IMR-90 (cell line): ENCODE measurements around the gene PRTFDC1. TPM values are rescaled to one million over a fixed set of nuclear protein-coding genes. Genes with fewer than 3 reads are reported as not detected.

Source experiments
- ATAC-seq: fragments of 200-7000 bp; cut with Tn5 transposase; 2 replicates; pipeline ENCODE4 v1.9.1; 2020; ENCODE audit warnings: low read depth, mild to moderate bottlenecking, moderate library complexity
- BruUV-seq: library from RNA; stranded (reverse); fragments of 400-500 nt; replicated peaks from 2 replicates; lab custom pipeline; 2021; lab: Mats Ljungman, UMichigan
- CTCF ChIA-PET: fragments of 300-600 bp; formaldehyde crosslinking; extraction: SDS; loops from one replicate; lab custom pipeline; 2021; ENCODE audit warnings: antibody characterized with exemption; lab: Yijun Ruan, JAX
- POLR2A ChIA-PET: fragments of 300-600 bp; sonication (Branson Sonifier 250); formaldehyde crosslinking; loops from one replicate; lab custom pipeline; 2022; ENCODE audit warnings: antibody characterized with exemption; ENCODE audit not compliant: unreplicated experiment; lab: Charles Lee
- DNase-seq: peaks from one replicate; pipeline ENCODE4 v3.0.0; 2013
- H2AFZ ChIP-seq: replicated peaks from 2 replicates; pipeline ENCODE3; 2013; ENCODE audit warnings: low read length, mild to moderate bottlenecking; ENCODE audit not compliant: poor library complexity
- H2AK5ac ChIP-seq: 2 replicates; pipeline ENCODE4 v1.6.1; 2013; ENCODE audit warnings: low read depth, low read length, inconsistent platforms
- H2AK9ac ChIP-seq: replicated peaks from 2 replicates; pipeline ENCODE3; 2013; ENCODE audit warnings: mild to moderate bottlenecking, low read depth, low read length, moderate library complexity; ENCODE audit not compliant: poor library complexity
- H2BK120ac ChIP-seq: 2 replicates; pipeline ENCODE4 v1.6.1; 2013; ENCODE audit warnings: low read depth, low read length, inconsistent platforms
- H2BK15ac ChIP-seq: 3 replicates; pipeline ENCODE4 v1.6.1; 2013; ENCODE audit warnings: low read depth, low read length, inconsistent platforms
- H2BK20ac ChIP-seq: 2 replicates; pipeline ENCODE4 v1.6.1; 2013; ENCODE audit warnings: low read depth, mild to moderate bottlenecking, inconsistent platforms, low read length, moderate library complexity
- H2BK5ac ChIP-seq: 2 replicates; pipeline ENCODE4 v1.6.1; 2013; ENCODE audit warnings: mild to moderate bottlenecking, low read depth, low read length, inconsistent platforms; ENCODE audit not compliant: poor library complexity, severe bottlenecking
- H3K14ac ChIP-seq: replicated peaks from 2 replicates; pipeline ENCODE4 v1.6.1; 2013; ENCODE audit warnings: low read depth, low read length, inconsistent platforms
- H3K18ac ChIP-seq: 2 replicates; pipeline ENCODE4 v1.6.1; 2013; ENCODE audit warnings: low read depth, low read length, control low read depth
- H3K23ac ChIP-seq: 2 replicates; pipeline ENCODE4 v1.6.1; 2013; ENCODE audit warnings: low read depth, low read length, inconsistent platforms
- H3K27ac ChIP-seq: 2 replicates; pipeline ENCODE4 v1.5.1; 2013; ENCODE audit warnings: mild to moderate bottlenecking, control low read depth, low read length; ENCODE audit not compliant: insufficient read depth
- H3K27me3 ChIP-seq: 2 replicates; pipeline ENCODE4 v1.6.1; 2013; ENCODE audit warnings: low read length; ENCODE audit not compliant: control insufficient read depth, insufficient read depth
- H3K36me3 ChIP-seq: 2 replicates; pipeline ENCODE4 v1.6.1; 2013; ENCODE audit warnings: low read length, mixed read lengths; ENCODE audit not compliant: control insufficient read depth, insufficient read depth
- H3K4ac ChIP-seq: 2 replicates; pipeline ENCODE4 v1.6.1; 2013; ENCODE audit warnings: low read depth, low read length, inconsistent platforms
- H3K4me1 ChIP-seq: 2 replicates; pipeline ENCODE4 v1.6.1; 2013; ENCODE audit warnings: low read length, mixed read lengths; ENCODE audit not compliant: control insufficient read depth, insufficient read depth
- H3K4me2 ChIP-seq: 2 replicates; pipeline ENCODE4 v1.6.1; 2013; ENCODE audit warnings: low read depth, mild to moderate bottlenecking, control low read depth, low read length, moderate library complexity
- H3K4me3 ChIP-seq: 2 replicates; pipeline ENCODE4 v1.5.1; 2013; ENCODE audit warnings: low read depth, mild to moderate bottlenecking, control low read depth, low read length, moderate library complexity; ENCODE audit not compliant: insufficient read depth
- H3K56ac ChIP-seq: 2 replicates; pipeline ENCODE4 v1.6.1; 2013; ENCODE audit warnings: low read length, inconsistent platforms; ENCODE audit not compliant: insufficient read depth; ENCODE audit errors: extremely low read depth
- H3K79me1 ChIP-seq, 2 experiments: 2 replicates each; pipeline ENCODE4 v1.6.1; 2013; ENCODE audit warnings: low read length in 2 of 2, inconsistent platforms in 1 of 2, low read depth in 1 of 2
- H3K9ac ChIP-seq: 2 replicates; pipeline ENCODE4 v1.6.1; 2013; ENCODE audit warnings: low read depth, low read length, control low read depth
- H3K9me1 ChIP-seq: 2 replicates; pipeline ENCODE4 v1.6.1; 2013; ENCODE audit warnings: low read length, inconsistent platforms; ENCODE audit not compliant: insufficient read depth
- H3K9me3 ChIP-seq: 2 replicates; pipeline ENCODE4 v1.6.1; 2013; ENCODE audit warnings: low read length; ENCODE audit not compliant: control insufficient read depth, insufficient read depth
- H4K20me1 ChIP-seq: 2 replicates; pipeline ENCODE4 v1.6.1; 2013; ENCODE audit warnings: low read length, inconsistent platforms; ENCODE audit not compliant: insufficient read depth
- H4K5ac ChIP-seq: 2 replicates; pipeline ENCODE4 v1.6.1; 2013; ENCODE audit warnings: mild to moderate bottlenecking, low read depth, low read length, control low read depth
- H4K8ac ChIP-seq, 2 experiments: 2 replicates each; pipeline ENCODE4 v1.6.1; 2013; ENCODE audit warnings: low read depth in 2 of 2, low read length in 2 of 2, control low read depth in 1 of 2, inconsistent platforms in 1 of 2
- H4K91ac ChIP-seq: 2 replicates; pipeline ENCODE4 v1.6.1; 2013; ENCODE audit warnings: low read depth, low read length, inconsistent platforms; ENCODE audit not compliant: insufficient read depth
- BHLHE40 ChIP-seq: fragments of 150-350 bp; IDR thresholded peaks from 2 replicates; pipeline ENCODE4 v1.6.1; 2016; ENCODE audit warnings: mild to moderate bottlenecking, low read depth, low read length
- CEBPB ChIP-seq: IDR thresholded peaks from 2 replicates; pipeline ENCODE4 v1.6.1; 2012; ENCODE audit warnings: low read depth, low read length, improper control_type of control experiment
- CHD1 ChIP-seq: IDR thresholded peaks from 2 replicates; pipeline ENCODE4 v1.6.1; 2012; ENCODE audit warnings: low read depth, low read length, improper control_type of control experiment
- CTCF ChIP-seq: conservative IDR thresholded peaks from 2 replicates; pipeline ENCODE4 v1.5.1; 2012; ENCODE audit warnings: mild to moderate bottlenecking, low read depth, low read length, improper control_type of control experiment
- ELK1 ChIP-seq: fragments of 150-350 bp; IDR thresholded peaks from 2 replicates; pipeline ENCODE4 v1.6.1; 2016; ENCODE audit warnings: low read depth, mild to moderate bottlenecking, low read length, moderate library complexity, borderline replicate concordance
- FOS ChIP-seq: fragments of 150-350 bp; IDR thresholded peaks from 2 replicates; pipeline ENCODE4 v1.6.1; 2016; ENCODE audit warnings: low read depth, low read length
- MAZ ChIP-seq: IDR thresholded peaks from 2 replicates; pipeline ENCODE4 v1.6.1; 2012; ENCODE audit warnings: low read depth, mild to moderate bottlenecking, low read length, improper control_type of control experiment, moderate library complexity, borderline replicate concordance
- NFE2L2 ChIP-seq: fragments of 150-350 bp; IDR thresholded peaks from 2 replicates; pipeline ENCODE4 v1.6.1; 2016; ENCODE audit warnings: low read depth, mild to moderate bottlenecking, low read length
- RAD21 ChIP-seq: IDR thresholded peaks from 2 replicates; pipeline ENCODE4 v1.6.1; 2012; ENCODE audit warnings: low read length, improper control_type of control experiment
- RCOR1 ChIP-seq: IDR thresholded peaks from 2 replicates; pipeline ENCODE4 v1.6.1; 2012; ENCODE audit warnings: mild to moderate bottlenecking, low read length, improper control_type of control experiment; ENCODE audit not compliant: insufficient replicate concordance
- RFX5 ChIP-seq: IDR thresholded peaks from 2 replicates; pipeline ENCODE4 v1.8.0; 2012; ENCODE audit warnings: low read depth, mild to moderate bottlenecking, low read length, moderate library complexity
- USF2 ChIP-seq: fragments of 150-350 bp; IDR thresholded peaks from 2 replicates; pipeline ENCODE4 v1.6.1; 2017; ENCODE audit warnings: mild to moderate bottlenecking, antibody characterized with exemption, low read length, low read depth
- dilution Hi-C: fragments of 300-500 bp; cut with HindIII; formaldehyde crosslinking; loops from one replicate; pipeline ENCODE4 v1.14.3; 2018; ENCODE audit warnings: low sequenced_read_pairs; ENCODE audit not compliant: unreplicated experiment
- in situ Hi-C: fragments of 300-500 bp; cut with MboI; formaldehyde crosslinking; loops from 3 replicates; pipeline ENCODE4 v1.14.3; 2019; ENCODE audit warnings: low sequenced_read_pairs, inconsistent platforms, mixed read lengths
- intact Hi-C: fragments of 100-400 bp; cut with micrococcal nuclease; formaldehyde crosslinking; loops from 2 replicates; pipeline ENCODE4 v1.10.0; 2022
- polyA plus RNA-seq, 3 experiments: library from polyadenylated mRNA; depleted of rRNA; stranded (reverse); fragments of >200 nt; gene quantifications; 2 replicates each; pipeline ENCODE4 v1.2.3, GENCODE V29; 2012; ENCODE audit warnings: low replicate concordance in 1 of 3
- total RNA-seq: library from RNA; depleted of rRNA; stranded (reverse); fragments of >200 nt; gene quantifications from 2 replicates; pipeline ENCODE4 v1.2.3, GENCODE V29; 2012

The PRTFDC1 gene
- total and polyA plus RNA-seq, 2 of the 4 experiments (the other 2 are of a cell fraction), result 12.3 to 17.9 TPM

GRCh38 chr10:24998044-24998443 is 45.6 kb upstream of the PRTFDC1 start (continued):
- no peak for TF ChIP-seq ELK1
- TF ChIP-seq FOS, result no peak
- no peak for TF ChIP-seq MAZ
- TF ChIP-seq CEBPB, result no peak

- no TSS peak for BruUV-seq
- in situ Hi-C loops (no loop called here), intact Hi-C loops (no loop called here), dilution Hi-C loops (no loop called here)
- Histone ChIP-seq H2BK20ac (no peak overlapping the region), H3K9me1 (no peaks in the 10 kb centered on the region), H3K9ac (no peak overlapping the region), H4K91ac (no peak overlapping the region), H3K27me3 (no peaks in the 10 kb centered on the region; the same call in 1 of the 2 replicates), H3K56ac (no peak overlapping the region), H2AK9ac (no peak overlapping the region), H2AFZ (no peak overlapping the region), H3K4ac (no peak overlapping the region), H3K27ac (no peak overlapping the region), H3K4me2 (no peak overlapping the region), H2AK5ac (no peak overlapping the region), H4K20me1 (no peaks in the 10 kb centered on the region), H2BK5ac (no peak overlapping the region), H3K14ac (no peak overlapping the region), H4K5ac (no peak overlapping the region), H3K18ac (no peak overlapping the region), H3K9me3 (peaks cover 2% of the 10 kb centered on the region; the same call in 1 of the 2 replicates), H2BK15ac (no peak overlapping the region), H3K36me3 (no peaks in the 10 kb centered on the region), H2BK120ac (no peak overlapping the region), H4K8ac (no peak overlapping the region), H3K79me1 (no peaks in the 10 kb centered on the region), H3K4me1 (no peaks in the 10 kb centered on the region), H3K4me3 (no peak overlapping the region), H3K23ac (no peak overlapping the region)
- CTCF ChIA-PET, result no interaction called here
- TF ChIP-seq CHD1 (no peak), RAD21 (no peak), ELK1 (no peak), RFX5 (no peak), BHLHE40 (no peak), RCOR1 (no peak), NFE2L2 (no peak), CTCF (no peak), USF2 (no peak)
- no peak for DNase-seq
- no peak for ATAC-seq
- POLR2A ChIA-PET, result interaction anchor here (0.6 kb wide), 1 partner anchor 11 kb away, joined by 14 read pairs; no protein-coding TSS in a partner anchor
Observed at GRCh38 chr10:24995072-24995471, 42.7 kb upstream of the PRTFDC1 start.
